Activated gamma-delta T cell treated with anti-CD3 and anti-CD28 coated beads, Interleukin-2, amount 50 U/mL, for 16 hours (primary cell): ENCODE data around the gene ZNF263.

Experiments
- DNase-seq: peaks from one replicate; pipeline ENCODE4 v3.0.0-alpha.2; 2020; ENCODE audit warnings: low read depth

ZNF263 gene

GRCh38 chr16:3328104-3328503 lies 44.8 kb downstream of the ZNF263 start:
- no peak for DNase-seq

DNA sequence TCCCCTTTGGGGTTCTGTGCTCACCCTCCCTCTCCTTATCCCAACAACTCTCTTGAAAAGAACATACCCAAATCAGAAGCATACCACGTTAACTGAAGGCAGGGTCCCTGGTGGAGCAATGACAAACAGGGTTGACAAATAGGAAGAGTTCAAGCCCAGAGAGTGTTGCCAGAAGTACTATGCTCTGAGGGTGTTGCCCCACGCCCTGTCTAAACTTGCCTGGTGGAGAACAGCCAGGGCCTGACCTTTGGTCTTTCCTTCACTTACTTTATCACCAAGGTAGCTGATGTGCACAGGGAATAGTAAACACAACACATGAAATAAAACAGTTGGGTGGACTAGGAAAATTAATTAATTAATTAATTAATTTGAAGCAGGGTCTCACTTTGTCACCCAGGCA lies 45.4 kb downstream of the ZNF263 start:
- DNase-seq = no peak
